Measurements from ENCODE around the gene CASK.

GRCh38 chrX:41824551-41824950, 98.8 kb downstream of the CASK start:
- TF ChIP-seq POLR2A (IDR thresholded peaks at IDR 0.05; ENCODE audit: low read length) (no peak), GATA1 (IDR thresholded peaks at IDR 0.05; ENCODE audit: low read depth, low read length) (no peak)

All from erythroblast (primary cell).